GM21723 (cell line): ENCODE results near the gene FPGT.
A peak's percentile ranks its signal among the peaks of the same experiment; 100 is the strongest.
"Not testable (repeated sequence)": the region's sequence is repeated elsewhere in the genome, so short reads cannot be mapped to it uniquely, and the experiment has no call there.

ENCODE experiments used
- ATAC-seq: cut with Tn5 transposase; IDR thresholded peaks from one replicate; pipeline ENCODE4 v1.9.1; 2021; ENCODE audit warnings: mild to moderate bottlenecking, moderate library complexity; ENCODE audit not compliant: unreplicated experiment

FPGT gene

GRCh38 chr1:74197657-74198552 lies at the start of gene FPGT, which contains the start of gene LRRIQ3:
TSS of gene FPGT (plus strand) at chr1:74198242. CDS start at chr1:74198279, 37 bp downstream.
TSS of gene LRRIQ3 (minus strand) at chr1:74198176. CDS start at chr1:74183684, 14,492 bp downstream.
- ATAC-seq, result peak; percentile 94

DNA sequence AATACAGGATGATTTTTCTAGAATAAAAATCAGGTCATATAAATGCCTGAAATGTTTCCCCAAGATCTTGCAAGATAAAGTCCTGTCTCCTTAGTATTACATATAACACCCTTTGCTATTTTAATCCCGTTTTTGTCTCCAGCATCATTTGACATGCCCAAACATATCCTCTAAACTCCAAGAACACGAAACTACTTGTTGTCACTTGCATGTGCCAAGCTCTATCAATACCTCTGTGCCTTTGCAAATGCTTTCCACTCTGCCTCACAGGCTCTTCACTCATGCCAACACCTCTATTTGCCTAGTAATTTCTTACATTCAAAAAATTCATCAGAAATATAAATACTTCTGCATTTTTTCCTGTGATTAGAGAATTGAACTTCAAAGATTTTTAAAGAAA lies 38.0 kb upstream of the FPGT start:
- ATAC-seq, result no peak

DNA sequence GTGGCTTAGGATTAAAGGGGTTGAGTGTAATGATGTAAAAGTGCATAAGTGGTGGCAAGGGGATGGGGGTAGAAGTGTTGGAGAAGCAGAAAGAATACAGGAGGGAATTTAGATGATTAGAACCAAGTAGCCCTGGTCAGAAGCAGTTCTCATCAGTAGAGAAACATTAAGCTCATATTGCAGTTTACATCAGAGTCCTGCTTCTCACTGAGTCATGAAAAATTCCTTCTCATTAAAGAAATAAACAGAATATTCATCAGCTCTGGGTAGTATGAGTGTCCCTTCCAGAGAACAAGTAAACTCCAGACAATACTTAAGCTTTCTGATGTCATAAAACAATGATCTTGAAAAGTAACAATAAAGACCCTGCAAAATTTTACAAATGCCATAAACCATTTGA lies 36.5 kb upstream of the FPGT start:
- no peak for ATAC-seq

- ATAC-seq, result no peak
Measured at GRCh38 chr1:74162333-74162732, 35.7 kb upstream of the FPGT start.

GRCh38 chr1:74174423-74174822 lies 23.6 kb upstream of the FPGT start:
- ATAC-seq, result not testable (repeated sequence)

GRCh38 chr1:74180490-74180889 lies 17.6 kb upstream of the FPGT start:
- ATAC-seq, result no peak

- ATAC-seq, result no peak
Measured at GRCh38 chr1:74193908-74194307, 4.1 kb upstream of the FPGT start.

GRCh38 chr1:74195339-74195738 lies 2.7 kb upstream of the FPGT start:
- ATAC-seq, result no peak

DNA sequence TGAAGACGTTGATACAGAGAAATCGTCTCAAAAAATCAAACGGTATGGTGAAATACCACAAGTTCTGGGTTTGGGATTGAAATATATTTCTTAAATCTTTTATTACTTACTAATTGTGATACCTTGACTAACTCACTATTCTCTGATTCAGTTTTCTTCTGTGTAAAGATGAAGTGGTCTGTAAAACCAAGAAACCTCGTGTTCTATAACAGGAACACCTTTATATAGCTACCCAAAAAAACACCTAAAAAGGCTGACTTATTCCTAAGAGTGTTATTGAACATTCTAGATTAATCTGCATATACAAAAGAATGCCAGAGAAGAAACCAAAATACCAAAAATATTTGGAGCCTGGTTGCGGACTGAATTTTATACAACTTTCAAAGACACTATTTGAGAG lies 787 bp upstream of the FPGT start:
- no peak for ATAC-seq

- ATAC-seq, result no peak
Measured at GRCh38 chr1:74199504-74199903, 1.5 kb downstream of the FPGT start.

- ATAC-seq, result no peak
Measured at GRCh38 chr1:74205266-74205665, 7.2 kb downstream of the FPGT start.

DNA sequence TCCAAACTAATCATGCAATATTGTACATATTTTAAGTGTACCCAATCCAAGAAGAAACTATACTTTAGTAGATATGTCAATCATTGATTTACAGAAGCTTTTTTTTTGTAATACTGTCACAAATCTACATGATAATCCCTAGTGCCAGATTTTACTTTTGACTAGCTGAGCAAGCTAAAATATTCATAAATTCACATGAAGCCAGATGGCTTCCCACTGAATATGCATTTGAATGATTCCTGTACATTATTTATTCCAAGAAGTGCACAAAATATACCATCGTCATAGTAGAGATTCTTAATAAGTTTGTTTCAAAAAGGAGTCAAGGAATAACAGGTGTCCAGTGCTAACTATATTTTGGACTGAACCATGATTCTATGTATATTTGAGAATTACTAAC lies 17.2 kb downstream of the FPGT start:
- ATAC-seq, result no peak

DNA sequence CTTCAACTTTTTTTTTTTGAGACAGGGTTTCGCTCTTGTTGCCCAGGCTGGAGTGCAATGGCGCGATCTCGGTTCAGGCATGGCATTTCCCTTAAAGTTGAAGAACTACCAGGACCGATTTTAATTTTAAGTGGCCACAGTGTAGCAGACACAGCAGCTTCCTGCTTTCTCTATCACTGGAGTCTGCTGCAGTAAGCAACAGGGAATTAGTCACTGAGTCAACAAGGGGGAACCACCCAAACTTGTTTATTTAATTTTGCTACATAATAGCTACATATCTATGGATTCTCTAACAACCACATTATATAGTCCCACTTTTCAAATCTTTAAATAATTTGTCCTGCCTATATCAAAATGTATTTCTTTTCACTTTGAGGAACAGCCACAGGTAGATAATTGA lies 24.7 kb downstream of the FPGT start:
- ATAC-seq, result no peak

- no peak for ATAC-seq
Measured at GRCh38 chr1:74223453-74223852, 25.4 kb downstream of the FPGT start.

GRCh38 chr1:74235153-74235552 lies 37.1 kb downstream of the FPGT start, which contains the start of gene TNNI3K:
TSS of gene TNNI3K (plus strand) at chr1:74235387. CDS start at chr1:74235452, 65 bp downstream.
- ATAC-seq, result no peak

DNA sequence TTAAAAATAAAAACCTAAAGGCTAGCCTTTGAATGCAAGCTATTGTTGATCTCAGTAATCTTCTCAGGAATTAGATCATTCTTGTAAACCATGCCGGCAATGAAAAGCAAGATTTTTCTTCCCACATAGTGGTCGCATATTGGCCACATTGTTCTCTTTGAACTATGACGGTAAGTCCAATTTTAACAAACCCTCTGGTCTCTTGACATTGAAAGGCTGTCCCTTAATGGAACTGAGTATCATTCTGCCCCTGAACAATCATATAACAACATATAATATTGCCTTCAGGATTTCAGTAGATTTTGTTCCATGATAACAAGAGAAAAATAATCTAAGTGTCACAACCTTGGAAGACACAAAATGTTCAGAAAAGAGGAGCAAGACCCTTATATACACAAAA lies 38.4 kb downstream of the FPGT start:
- no peak for ATAC-seq

- no peak for ATAC-seq
Measured at GRCh38 chr1:74237035-74237434, 39.0 kb downstream of the FPGT start.

DNA sequence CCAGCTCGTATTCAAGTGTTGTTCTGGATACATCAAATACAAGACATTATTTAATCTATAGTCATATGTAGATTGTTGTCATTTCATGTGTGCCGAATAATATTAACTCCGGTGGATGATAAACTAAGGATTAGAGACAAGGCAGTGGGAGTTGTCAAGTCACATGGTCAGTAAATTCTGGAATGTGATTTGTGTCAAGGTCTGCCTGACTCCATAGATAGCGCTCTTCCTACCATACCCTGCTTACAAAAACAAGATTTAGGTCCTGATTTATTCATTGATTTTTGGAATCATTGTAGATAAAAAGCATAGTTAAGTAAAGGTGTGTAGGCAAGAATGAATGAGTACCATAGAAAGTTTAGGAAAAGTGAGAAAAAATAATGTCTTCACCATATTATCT lies 39.7 kb downstream of the FPGT start:
- no peak for ATAC-seq

GRCh38 chr1:74245168-74245772 lies 47.2 kb downstream of the FPGT start:
- no peak for ATAC-seq

DNA sequence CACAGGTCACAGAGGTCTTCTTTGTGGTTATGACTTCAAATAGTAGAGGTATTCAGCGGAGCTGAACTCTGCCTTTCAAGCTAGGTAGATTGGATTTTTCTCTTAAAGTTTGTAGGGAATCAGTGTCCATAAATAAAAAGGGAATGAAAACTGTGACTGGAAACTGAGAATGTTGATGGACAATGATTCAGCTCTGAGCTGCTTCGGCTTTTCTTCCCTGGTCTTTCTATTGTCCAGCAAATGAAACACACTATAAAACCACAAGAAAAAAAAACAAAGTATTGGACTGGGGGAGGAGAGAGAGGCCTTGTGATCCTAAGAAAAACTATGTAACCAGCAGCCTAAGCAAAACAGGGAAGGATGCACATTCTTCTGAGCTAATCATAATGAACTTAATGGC lies 48.3 kb downstream of the FPGT start:
- no peak for ATAC-seq

GRCh38 chr1:74247881-74248528 lies 50.0 kb downstream of the FPGT start:
- ATAC-seq, result no peak
